ENCODE data around the gene SUPT4H1.

The SUPT4H1 gene

GRCh38 chr17:58302919-58303585 is 48.9 kb downstream of the SUPT4H1 start:
- no peak for DNase-seq

GRCh38 chr17:58302171-58302918 is 49.7 kb downstream of the SUPT4H1 start:
- DNase-seq: no peak

- no peak for DNase-seq
Measured at GRCh38 chr17:58301504-58302150, 50.4 kb downstream of the SUPT4H1 start.

- DNase-seq: no peak
Measured at GRCh38 chr17:58300336-58300735, 51.7 kb downstream of the SUPT4H1 start.

Data from T-helper 1 cell (primary cell).